GM18508 (cell line): Measurements from ENCODE around the gene CMIP.

Source experiments
- ATAC-seq: cut with Tn5 transposase; IDR thresholded peaks from one replicate; pipeline ENCODE4 v1.9.1; 2021; ENCODE audit warnings: moderate number of reproducible peaks; ENCODE audit not compliant: insufficient read depth, unreplicated experiment

Gene CMIP

GRCh38 chr16:81665588-81665987, 221.0 kb downstream of the CMIP start:
- no peak for ATAC-seq

GRCh38 chr16:81666113-81666512, 221.5 kb downstream of the CMIP start:
- no peak for ATAC-seq

- ATAC-seq: no peak
These were observed 223.9 kb downstream of the CMIP start for GRCh38 chr16:81668243-81669097.

- ATAC-seq: no peak
These were observed 225.1 kb downstream of the CMIP start for GRCh38 chr16:81669473-81670350.

- no peak for ATAC-seq
These were observed 227.4 kb downstream of the CMIP start for GRCh38 chr16:81671738-81672597.

GRCh38 chr16:81673432-81673831, 228.8 kb downstream of the CMIP start:
- ATAC-seq: no peak

- ATAC-seq: no peak
These were observed 231.1 kb downstream of the CMIP start for GRCh38 chr16:81675662-81676061.

GRCh38 chr16:81676066-81676882, 231.7 kb downstream of the CMIP start:
- no peak for ATAC-seq

GRCh38 chr16:81676883-81677737, 232.5 kb downstream of the CMIP start:
- ATAC-seq: no peak

GRCh38 chr16:81678326-81679095, 233.9 kb downstream of the CMIP start:
- ATAC-seq: no peak

- no peak for ATAC-seq
These were observed 235.3 kb downstream of the CMIP start for GRCh38 chr16:81679721-81680430.

- no peak for ATAC-seq
These were observed 236.1 kb downstream of the CMIP start for GRCh38 chr16:81680444-81681275.

GRCh38 chr16:81681311-81681710, 236.7 kb downstream of the CMIP start:
- no peak for ATAC-seq

GRCh38 chr16:81684242-81684837, 239.7 kb downstream of the CMIP start:
- no peak for ATAC-seq

GRCh38 chr16:81684901-81685300, 240.3 kb downstream of the CMIP start:
- no peak for ATAC-seq
